HG02759 (cell line): ENCODE data around the gene KLHDC2.
"Not testable (repeated sequence)": the region's sequence is repeated elsewhere in the genome, so short reads cannot be mapped to it uniquely, and the experiment has no call there.

ENCODE experiments used
- ATAC-seq: cut with Tn5 transposase; IDR thresholded peaks from one replicate; pipeline ENCODE4 v1.9.1; 2021; ENCODE audit warnings: mild to moderate bottlenecking, moderate library complexity; ENCODE audit not compliant: unreplicated experiment

Gene KLHDC2

GRCh38 chr14:49778421-49778820 is 10.5 kb downstream of the KLHDC2 start:
- no peak for ATAC-seq

GRCh38 chr14:49781040-49781439 is 13.1 kb downstream of the KLHDC2 start:
- not testable (repeated sequence) for ATAC-seq

DNA sequence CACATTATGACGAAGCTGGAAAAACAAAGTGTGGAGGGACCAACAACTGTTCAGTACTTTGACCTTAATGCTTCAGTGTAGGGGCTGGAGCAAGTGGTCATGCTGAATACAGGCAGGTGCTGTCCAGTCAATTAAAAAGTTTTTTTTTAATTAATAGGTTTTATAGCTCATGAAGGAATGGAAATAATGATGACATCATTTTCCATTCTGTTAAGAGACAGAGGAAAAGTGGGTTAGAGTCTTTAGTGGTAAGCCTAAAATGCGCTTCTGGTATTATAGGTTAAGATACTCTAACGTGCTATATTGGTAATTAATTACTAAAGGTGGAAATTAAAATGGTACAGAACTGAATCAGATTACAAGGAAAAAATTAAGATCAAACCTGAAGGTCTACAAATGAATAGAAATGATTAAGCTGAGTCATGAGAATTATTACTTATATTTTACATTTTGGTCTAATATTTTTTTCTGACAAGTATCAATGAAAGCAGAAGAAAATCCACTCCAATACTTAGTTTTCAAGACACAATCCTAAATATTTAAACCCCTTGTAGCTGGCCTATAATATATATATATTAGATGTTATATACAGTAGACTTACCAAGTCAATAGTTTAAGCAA is 15.6 kb downstream of the KLHDC2 start:
- no peak for ATAC-seq

DNA sequence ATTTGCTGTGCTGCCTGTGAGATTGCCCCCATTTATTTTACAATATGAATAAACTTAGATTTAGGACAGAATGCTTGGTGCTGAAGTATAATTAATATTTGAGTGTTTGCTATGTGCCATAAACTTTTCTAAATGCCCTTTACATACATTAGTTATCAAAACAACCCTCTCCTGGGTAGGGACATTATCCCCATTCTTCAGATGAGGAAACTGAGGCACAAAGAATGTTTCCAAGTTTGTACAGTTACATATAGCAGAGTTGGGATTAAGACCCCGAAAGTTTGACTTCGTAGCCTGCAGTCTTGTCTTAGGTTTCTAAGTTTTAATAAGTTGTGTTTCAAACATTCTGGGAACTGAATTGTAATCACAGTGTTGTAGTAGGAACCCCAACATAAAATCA is 18.4 kb downstream of the KLHDC2 start:
- ATAC-seq = no peak

- no peak for ATAC-seq
These were observed 24.7 kb downstream of the KLHDC2 start for GRCh38 chr14:49792618-49793017.

- no peak for ATAC-seq
These were observed 28.1 kb downstream of the KLHDC2 start for GRCh38 chr14:49796025-49796424.

DNA sequence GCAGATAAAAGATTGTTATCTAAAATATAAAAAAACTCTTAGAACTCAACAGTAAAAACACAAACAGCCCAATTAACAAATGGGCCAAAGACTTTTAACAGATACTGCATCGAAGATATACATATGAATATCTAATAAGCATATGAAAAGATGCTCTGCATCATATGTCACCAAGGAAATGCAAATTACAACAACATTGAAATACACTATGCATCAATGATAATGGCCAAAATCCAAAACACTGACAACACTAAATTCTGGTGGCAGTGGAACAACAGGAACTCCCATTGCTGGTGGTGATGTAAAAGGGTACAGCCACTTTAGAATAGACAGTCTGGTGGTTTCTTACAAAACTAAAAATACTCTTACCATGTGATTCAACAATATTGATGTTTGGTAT is 40.8 kb downstream of the KLHDC2 start:
- ATAC-seq = no peak

- ATAC-seq = not testable (repeated sequence)
These were observed 48.2 kb downstream of the KLHDC2 start for GRCh38 chr14:49816118-49816517.

- no peak for ATAC-seq
These were observed 48.9 kb downstream of the KLHDC2 start for GRCh38 chr14:49816844-49817243.

GRCh38 chr14:49820176-49820575 is 52.2 kb downstream of the KLHDC2 start:
- ATAC-seq = no peak

DNA sequence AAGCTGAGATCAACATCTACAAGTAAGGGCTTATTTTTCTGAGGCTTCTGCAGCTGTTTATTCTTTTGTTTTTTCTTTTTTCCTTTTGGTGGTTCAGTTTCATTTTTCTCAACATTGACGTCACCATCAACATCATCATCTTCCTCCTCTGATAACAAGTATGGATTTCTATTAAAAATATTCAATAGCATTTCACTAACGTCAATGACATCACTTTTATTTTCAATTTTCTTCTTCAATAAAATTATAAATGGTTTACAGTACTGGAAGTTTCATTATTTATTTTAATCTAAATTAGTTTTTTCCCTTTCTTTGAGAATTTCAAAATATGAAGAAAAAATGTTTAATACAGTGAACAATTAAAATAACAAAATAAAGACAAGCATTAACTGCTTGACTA is 60.7 kb downstream of the KLHDC2 start:
- no peak for ATAC-seq
